ENCODE results near the gene THOC1.

GRCh38 chr18:302097-302496 lies 34.2 kb upstream of the THOC1 start:
- TF ChIP-seq CTCF (IDR thresholded peaks at IDR 0.05 in 8 of 11, conservative IDR thresholded peaks at IDR 0.05 in 3 of 11) (no peak), POLR2A (IDR thresholded peaks at IDR 0.05) (no peak)

Measured in spleen (tissue), 7 donors.